Measurements from ENCODE around the gene SEMA3E.

DNA sequence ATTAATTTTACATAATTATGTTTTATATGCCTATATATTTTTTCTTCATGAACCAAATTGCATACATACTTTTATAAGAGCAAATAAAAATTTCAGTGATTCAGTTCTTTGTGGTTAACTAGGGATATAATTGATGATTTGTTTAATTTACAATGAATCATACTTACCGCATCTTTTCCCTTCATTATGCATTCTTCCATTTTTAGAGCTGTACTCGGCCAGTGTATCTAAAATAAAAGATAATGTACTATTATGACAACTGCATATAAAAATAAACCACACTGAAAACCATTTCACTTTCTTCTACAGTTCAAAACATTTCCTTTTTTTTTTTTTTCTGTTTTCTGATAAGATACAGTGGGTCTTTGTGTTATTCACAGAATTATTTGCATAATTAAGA lies 179.9 kb downstream of the SEMA3E start:
- no peak for TF ChIP-seq EZH2phosphoT487 (IDR thresholded peaks at IDR 0.05; ENCODE audit: borderline replicate concordance)
- no peak for TF ChIP-seq CTCF (conservative IDR thresholded peaks at IDR 0.05; ENCODE audit: low read length)
